ENCODE results near the gene RBKS.

GRCh38 chr2:27756544-27757498 lies 133.4 kb downstream of the RBKS start:
- TF ChIP-seq, protein P1, sequence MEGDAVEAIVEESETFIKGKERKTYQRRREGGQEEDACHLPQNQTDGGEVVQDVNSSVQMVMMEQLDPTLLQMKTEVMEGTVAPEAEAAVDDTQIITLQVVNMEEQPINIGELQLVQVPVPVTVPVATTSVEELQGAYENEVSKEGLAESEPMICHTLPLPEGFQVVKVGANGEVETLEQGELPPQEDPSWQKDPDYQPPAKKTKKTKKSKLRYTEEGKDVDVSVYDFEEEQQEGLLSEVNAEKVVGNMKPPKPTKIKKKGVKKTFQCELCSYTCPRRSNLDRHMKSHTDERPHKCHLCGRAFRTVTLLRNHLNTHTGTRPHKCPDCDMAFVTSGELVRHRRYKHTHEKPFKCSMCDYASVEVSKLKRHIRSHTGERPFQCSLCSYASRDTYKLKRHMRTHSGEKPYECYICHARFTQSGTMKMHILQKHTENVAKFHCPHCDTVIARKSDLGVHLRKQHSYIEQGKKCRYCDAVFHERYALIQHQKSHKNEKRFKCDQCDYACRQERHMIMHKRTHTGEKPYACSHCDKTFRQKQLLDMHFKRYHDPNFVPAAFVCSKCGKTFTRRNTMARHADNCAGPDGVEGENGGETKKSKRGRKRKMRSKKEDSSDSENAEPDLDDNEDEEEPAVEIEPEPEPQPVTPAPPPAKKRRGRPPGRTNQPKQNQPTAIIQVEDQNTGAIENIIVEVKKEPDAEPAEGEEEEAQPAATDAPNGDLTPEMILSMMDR (IDR thresholded peaks at IDR 0.05; ENCODE audit: low read depth, low read length): no peak
- TF ChIP-seq EZH2phosphoT487 (IDR thresholded peaks at IDR 0.05; ENCODE audit: low read depth): no peak
